Measurements from ENCODE around the gene PHACTR1. TPM values are rescaled to one million over a fixed set of nuclear protein-coding genes. Genes with fewer than 3 reads are reported as not detected.

Gene PHACTR1
- total RNA-seq, 1 experiment from 2014 or later = 15.5 TPM

- TF ChIP-seq AR (CRISPR knock-in tag; IDR thresholded peaks at IDR 0.05) = no peak
- TF ChIP-seq MXD4 (CRISPR knock-in tag; IDR thresholded peaks at IDR 0.05; ENCODE audit: borderline replicate concordance) = no peak
- no peak for TF ChIP-seq USF2 (CRISPR knock-in tag; IDR thresholded peaks at IDR 0.05)
- no peak for TF ChIP-seq SOX15 (CRISPR knock-in tag; IDR thresholded peaks at IDR 0.05)
- no peak for TF ChIP-seq ZBTB21 (CRISPR knock-in tag; IDR thresholded peaks at IDR 0.05; ENCODE audit: borderline replicate concordance)
- TF ChIP-seq MYBL2 (CRISPR knock-in tag; IDR thresholded peaks at IDR 0.05) = no peak
- TF ChIP-seq TP53 (CRISPR knock-in tag; IDR thresholded peaks at IDR 0.05) = no peak
These were observed 31.8 kb downstream of the PHACTR1 start (continued) for GRCh38 chr6:12748411-12748810.

GRCh38 chr6:12748815-12749521, 32.4 kb downstream of the PHACTR1 start:
- H3K9me3 Mint-ChIP-seq = peaks cover 21% of the 10 kb centered on the region
- peak; percentile 82 for ATAC-seq
- TF ChIP-seq MLX (CRISPR knock-in tag; IDR thresholded peaks at IDR 0.05) (no peak), E2F4 (CRISPR knock-in tag; IDR thresholded peaks at IDR 0.05; ENCODE audit: borderline replicate concordance, low read depth) (no peak), HMGXB4 (CRISPR knock-in tag; IDR thresholded peaks at IDR 0.05) (0 out of 2 replicates have a peak, but pooled peaks have one; percentile 39), GRHL2 (CRISPR knock-in tag; IDR thresholded peaks at IDR 0.05; ENCODE audit: insufficient replicate concordance, severe bottlenecking) (no peak), ZBTB21 (CRISPR knock-in tag; IDR thresholded peaks at IDR 0.05; ENCODE audit: borderline replicate concordance) (no peak), FOXP1 (CRISPR knock-in tag; IDR thresholded peaks at IDR 0.05; ENCODE audit: borderline replicate concordance) (peak; percentile 50; the same call in 1 of the 2 replicates), FOXK1 (CRISPR knock-in tag; IDR thresholded peaks at IDR 0.05) (peak; percentile 39; the same call in 1 of the 2 replicates), RELA (CRISPR knock-in tag; IDR thresholded peaks at IDR 0.05; ENCODE audit: borderline replicate concordance) (no peak), NR1H2 (CRISPR knock-in tag; IDR thresholded peaks at IDR 0.05) (no peak), GABPB1 (CRISPR knock-in tag; IDR thresholded peaks at IDR 0.05) (no peak), TCF7 (CRISPR knock-in tag; IDR thresholded peaks at IDR 0.05; ENCODE audit: low read depth) (no peak), NR3C1 (CRISPR knock-in tag; conservative IDR thresholded peaks at IDR 0.05; ENCODE audit: low read depth) (no peak), TEAD4 (CRISPR knock-in tag; IDR thresholded peaks at IDR 0.05) (no peak), ZNF396 (CRISPR knock-in tag; IDR thresholded peaks at IDR 0.05; ENCODE audit: borderline replicate concordance) (no peak), ZNF512 (CRISPR knock-in tag; IDR thresholded peaks at IDR 0.05; ENCODE audit: borderline replicate concordance) (0 out of 2 replicates have a peak, but pooled peaks have one; percentile 50), ATF6 (CRISPR knock-in tag; IDR thresholded peaks at IDR 0.05) (no peak), ZNF416 (CRISPR knock-in tag; IDR thresholded peaks at IDR 0.05) (no peak), SMAD4 (CRISPR knock-in tag; IDR thresholded peaks at IDR 0.05) (no peak)

More at GRCh38 chr6:12748815-12749521, 32.4 kb downstream of the PHACTR1 start:
- peaks cover 19% of the 10 kb centered on the region for H3K36me3 Mint-ChIP-seq
- peaks cover 34% of the 10 kb centered on the region for H3K4me1 Mint-ChIP-seq
- ChIA-PET POLR2A (no interaction called here), CTCF (interaction anchor here (0.6 to 1.7 kb wide), 3 partner anchors 111 to 145 kb away, joined by 4 to 5 read pairs (median 5); no protein-coding TSS in a partner anchor)
- peak overlapping the region; percentile 89 for H3K4me3 Mint-ChIP-seq
- peak; percentile 78 for DNase-seq (ENCODE audit: low spot score)
- H3K27me3 Mint-ChIP-seq (ENCODE audit: low read depth) = peaks cover 36% of the 10 kb centered on the region
- no peak overlapping the region for H3K27ac Mint-ChIP-seq

Measured in WTC11 (cell line).